HEK293T (cell line): ENCODE data around the gene ANTXRL.

Experiments
- ARNT ChIP-seq: fragments of 450-650 bp; IDR thresholded peaks from 2 replicates; pipeline ENCODE4 v1.6.1; 2017; ENCODE audit warnings: mild to moderate bottlenecking
- BHLHE40 ChIP-seq: fragments of 450-650 bp; IDR thresholded peaks from 2 replicates; pipeline ENCODE4 v1.6.1; 2016; ENCODE audit warnings: mild to moderate bottlenecking, moderate library complexity, borderline replicate concordance
- ELF4 ChIP-seq: fragments of 450-650 bp; IDR thresholded peaks from 2 replicates; pipeline ENCODE4 v1.6.1; 2017; ENCODE audit warnings: antibody characterized with exemption
- FOXK2 ChIP-seq: fragments of 450-650 bp; IDR thresholded peaks from 2 replicates; pipeline ENCODE4 v1.6.1; 2016; ENCODE audit warnings: mild to moderate bottlenecking
- FOXM1 ChIP-seq: fragments of 450-650 bp; IDR thresholded peaks from 2 replicates; pipeline ENCODE4 v1.6.1; 2017; ENCODE audit warnings: mild to moderate bottlenecking, borderline replicate concordance
- NFRKB ChIP-seq: fragments of 450-650 bp; IDR thresholded peaks from 2 replicates; pipeline ENCODE4 v1.6.1; 2016; ENCODE audit warnings: mild to moderate bottlenecking, moderate library complexity
- SP1 ChIP-seq: fragments of 450-650 bp; IDR thresholded peaks from 2 replicates; pipeline ENCODE4 v1.6.1; 2017
- SUZ12 ChIP-seq: fragments of 450-650 bp; IDR thresholded peaks from 2 replicates; pipeline ENCODE4 v1.6.1; 2016; ENCODE audit warnings: mild to moderate bottlenecking
- ZNF384 ChIP-seq: fragments of 450-650 bp; IDR thresholded peaks from 2 replicates; pipeline ENCODE4 v1.6.1; 2016

- no peak for TF ChIP-seq FOXM1
- TF ChIP-seq BHLHE40, result no peak
- TF ChIP-seq FOXK2, result no peak
- TF ChIP-seq ELF4, result no peak
- no peak for TF ChIP-seq NFRKB
- no peak for TF ChIP-seq ZNF384
- TF ChIP-seq SUZ12, result no peak
- TF ChIP-seq ARNT, result no peak
- no peak for TF ChIP-seq SP1
These were observed 35.0 kb downstream of the ANTXRL start for GRCh38 chr10:46321770-46322169.
